ENCODE results near the gene ZBTB7A.

The ZBTB7A gene

DNA sequence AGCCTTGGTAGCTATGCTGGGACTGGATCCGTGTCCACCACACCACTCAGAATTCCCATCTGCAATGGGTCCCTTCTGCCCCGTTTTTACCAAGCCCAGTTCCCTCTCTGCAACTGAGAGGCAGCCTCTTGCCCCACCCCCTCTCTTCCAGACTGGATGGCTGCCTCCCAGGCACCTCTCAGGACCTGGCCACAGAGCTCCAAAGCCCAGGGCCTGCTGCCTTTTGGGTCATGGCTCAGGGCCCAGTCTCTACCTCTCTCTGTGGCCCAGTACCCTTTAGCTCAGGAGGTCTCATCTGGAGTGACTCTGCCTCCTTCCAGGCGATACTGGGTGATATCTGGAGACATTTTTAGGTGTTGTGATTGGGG is 10.3 kb upstream of the ZBTB7A start:
- Histone ChIP-seq H3K4me1 (ENCODE audit: low read depth, poor library complexity, severe bottlenecking) (peaks cover 21% of the 10 kb centered on the region), H3K4me2 (peak overlapping the region; percentile 88; the same call in 1 of the 2 replicates), H3K36me3 (ENCODE audit: insufficient read depth) (no peaks in the 10 kb centered on the region), H3K79me2 (ENCODE audit: insufficient read depth, low read depth) (no peaks in the 10 kb centered on the region), H3K27me3 (ENCODE audit: insufficient read depth, low read depth) (0 out of 2 replicates have a peak, but pooled peaks cover 8% of the 10 kb centered on the region), H3K4me3 (IDR thresholded peaks at IDR 0.05; ENCODE audit: insufficient read depth, low read depth, low read length) (no peak overlapping the region), H3K27ac (no peak overlapping the region), H4K20me1 (ENCODE audit: insufficient read depth) (no peaks in the 10 kb centered on the region), H2AFZ (ENCODE audit: low read depth) (peak overlapping the region; percentile 82), H3K9ac (no peak overlapping the region)
- TF ChIP-seq, protein P1, sequence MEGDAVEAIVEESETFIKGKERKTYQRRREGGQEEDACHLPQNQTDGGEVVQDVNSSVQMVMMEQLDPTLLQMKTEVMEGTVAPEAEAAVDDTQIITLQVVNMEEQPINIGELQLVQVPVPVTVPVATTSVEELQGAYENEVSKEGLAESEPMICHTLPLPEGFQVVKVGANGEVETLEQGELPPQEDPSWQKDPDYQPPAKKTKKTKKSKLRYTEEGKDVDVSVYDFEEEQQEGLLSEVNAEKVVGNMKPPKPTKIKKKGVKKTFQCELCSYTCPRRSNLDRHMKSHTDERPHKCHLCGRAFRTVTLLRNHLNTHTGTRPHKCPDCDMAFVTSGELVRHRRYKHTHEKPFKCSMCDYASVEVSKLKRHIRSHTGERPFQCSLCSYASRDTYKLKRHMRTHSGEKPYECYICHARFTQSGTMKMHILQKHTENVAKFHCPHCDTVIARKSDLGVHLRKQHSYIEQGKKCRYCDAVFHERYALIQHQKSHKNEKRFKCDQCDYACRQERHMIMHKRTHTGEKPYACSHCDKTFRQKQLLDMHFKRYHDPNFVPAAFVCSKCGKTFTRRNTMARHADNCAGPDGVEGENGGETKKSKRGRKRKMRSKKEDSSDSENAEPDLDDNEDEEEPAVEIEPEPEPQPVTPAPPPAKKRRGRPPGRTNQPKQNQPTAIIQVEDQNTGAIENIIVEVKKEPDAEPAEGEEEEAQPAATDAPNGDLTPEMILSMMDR (conservative IDR thresholded peaks at IDR 0.05; ENCODE audit: low read depth, low read length): no peak

DNA sequence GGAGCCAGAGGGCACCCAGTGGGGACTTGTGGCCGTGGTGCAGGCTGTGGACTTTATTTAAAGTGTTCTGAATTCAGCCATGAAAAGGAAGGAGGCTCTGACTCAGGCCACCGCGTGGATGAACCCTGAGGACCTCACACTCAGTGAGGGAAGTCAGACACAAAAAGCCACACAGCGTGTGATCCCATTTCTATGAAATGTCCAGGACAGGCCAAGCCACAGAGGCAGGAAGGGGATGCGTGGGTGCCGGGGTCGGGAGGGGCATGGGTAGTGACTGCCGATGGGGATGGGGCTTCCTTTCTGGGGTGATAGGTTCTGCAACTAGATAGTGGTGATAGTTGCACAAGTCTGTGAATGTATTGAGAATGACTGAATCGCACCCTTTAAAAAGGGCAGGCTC is 8.7 kb upstream of the ZBTB7A start:
- no peaks in the 10 kb centered on the region for H3K36me3 ChIP-seq (ENCODE audit: insufficient read depth)
- H3K27me3 ChIP-seq (ENCODE audit: insufficient read depth, low read depth): peaks cover 11% of the 10 kb centered on the region; the same call in 1 of the 2 replicates
- no peak overlapping the region for H3K4me3 ChIP-seq (IDR thresholded peaks at IDR 0.05; ENCODE audit: insufficient read depth, low read depth, low read length)
- H3K27ac ChIP-seq: no peak overlapping the region
- no peak overlapping the region for H2AFZ ChIP-seq (ENCODE audit: low read depth)
- H3K79me2 ChIP-seq (ENCODE audit: insufficient read depth, low read depth): no peaks in the 10 kb centered on the region
- TF ChIP-seq, protein P1 (conservative IDR thresholded peaks at IDR 0.05; ENCODE audit: low read depth, low read length): no peak
- peaks cover 21% of the 10 kb centered on the region for H3K4me1 ChIP-seq (ENCODE audit: low read depth, poor library complexity, severe bottlenecking)
- H3K4me2 ChIP-seq: no peak overlapping the region
- no peaks in the 10 kb centered on the region for H4K20me1 ChIP-seq (ENCODE audit: insufficient read depth)
- H3K9ac ChIP-seq: no peak overlapping the region

DNA sequence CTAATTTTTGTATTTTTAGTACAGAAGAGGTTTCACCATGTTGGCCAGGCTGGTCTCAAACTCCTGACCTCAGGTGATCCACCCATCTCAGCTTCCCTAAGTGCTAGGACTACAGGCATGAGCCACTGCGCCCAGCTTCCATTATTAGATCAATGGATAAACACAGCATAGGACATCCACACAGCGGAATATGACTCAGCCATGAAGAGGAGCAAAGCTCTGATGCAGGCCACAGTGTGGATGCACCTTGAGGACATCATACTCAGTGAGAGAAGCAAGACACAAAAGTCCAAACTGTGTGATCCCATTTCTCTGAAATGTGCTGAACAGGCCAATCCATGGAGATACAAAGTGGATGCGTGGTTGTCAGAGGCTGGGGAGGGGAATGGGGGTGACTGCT is 4.9 kb upstream of the ZBTB7A start:
- TF ChIP-seq, protein P1 (conservative IDR thresholded peaks at IDR 0.05; ENCODE audit: low read depth, low read length): no peak
- H3K27ac ChIP-seq: no peak overlapping the region
- H2AFZ ChIP-seq (ENCODE audit: low read depth): no peak overlapping the region
- H3K27me3 ChIP-seq (ENCODE audit: insufficient read depth, low read depth): peaks cover 25% of the 10 kb centered on the region
- no peak overlapping the region for H3K4me3 ChIP-seq (IDR thresholded peaks at IDR 0.05; ENCODE audit: insufficient read depth, low read depth, low read length)
- H4K20me1 ChIP-seq (ENCODE audit: insufficient read depth): no peaks in the 10 kb centered on the region
- H3K36me3 ChIP-seq (ENCODE audit: insufficient read depth): no peaks in the 10 kb centered on the region
- peaks cover 11% of the 10 kb centered on the region for H3K4me1 ChIP-seq (ENCODE audit: low read depth, poor library complexity, severe bottlenecking)
- H3K9ac ChIP-seq: no peak overlapping the region
- H3K4me2 ChIP-seq: no peak overlapping the region
- H3K79me2 ChIP-seq (ENCODE audit: insufficient read depth, low read depth): no peaks in the 10 kb centered on the region

DNA sequence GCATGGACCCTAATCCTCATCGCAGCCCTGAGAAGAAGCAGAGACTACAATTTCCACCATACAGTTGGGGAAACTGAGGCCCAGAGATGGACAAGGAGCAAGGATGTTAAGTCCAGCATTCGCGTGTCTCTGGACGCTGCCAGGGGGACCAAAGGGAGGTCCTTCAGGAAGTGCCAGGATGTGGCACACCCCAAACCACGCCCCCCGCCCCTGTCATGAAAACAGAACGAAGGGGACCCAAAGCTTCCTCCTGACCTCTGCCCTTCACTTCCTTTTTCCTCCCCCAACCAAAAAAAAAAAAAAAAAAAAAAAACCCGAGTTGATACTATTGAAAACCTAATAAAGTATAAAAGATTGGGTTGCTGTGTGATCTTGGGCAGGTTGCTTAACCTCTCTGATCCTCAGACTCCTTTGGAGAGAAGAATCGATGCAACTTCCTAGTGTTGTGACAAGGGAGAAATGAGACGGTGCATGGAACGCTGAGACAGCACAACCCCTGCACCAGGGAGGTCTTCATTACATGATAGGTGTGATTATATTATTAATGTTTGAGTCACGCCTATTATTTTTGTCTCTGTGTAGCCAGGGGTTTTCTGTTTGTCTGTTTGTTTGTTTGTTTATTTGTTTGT is 2.7 kb upstream of the ZBTB7A start:
- TF ChIP-seq, protein P1 (conservative IDR thresholded peaks at IDR 0.05; ENCODE audit: low read depth, low read length): no peak
- Histone ChIP-seq H3K4me3 (IDR thresholded peaks at IDR 0.05; ENCODE audit: insufficient read depth, low read depth, low read length) (no peak overlapping the region), H3K79me2 (ENCODE audit: insufficient read depth, low read depth) (peaks cover 6% of the 10 kb centered on the region), H3K4me1 (ENCODE audit: low read depth, poor library complexity, severe bottlenecking) (peaks cover 10% of the 10 kb centered on the region), H3K27me3 (ENCODE audit: insufficient read depth, low read depth) (peaks cover 21% of the 10 kb centered on the region), H3K9ac (no peak overlapping the region), H2AFZ (ENCODE audit: low read depth) (no peak overlapping the region), H3K4me2 (no peak overlapping the region), H4K20me1 (ENCODE audit: insufficient read depth) (no peaks in the 10 kb centered on the region), H3K27ac (no peak overlapping the region), H3K36me3 (ENCODE audit: insufficient read depth) (no peaks in the 10 kb centered on the region)

Data from KMS-11 (cell line).